ENCODE results near the gene COL19A1.

- TF ChIP-seq YY1 (IDR thresholded peaks at IDR 0.05; ENCODE audit: insufficient read depth, insufficient read length) (no peak), ZNF274 (IDR thresholded peaks at IDR 0.05; ENCODE audit: low read depth, low read length) (no peak)
Measured at GRCh38 chr6:69907981-69908498, 41.7 kb downstream of the COL19A1 start.

Data from NT2/D1 (cell line).